ENCODE results near the gene PROX1. TPM values are rescaled to one million over a fixed set of nuclear protein-coding genes. Genes with fewer than 3 reads are reported as not detected.
A peak's percentile ranks its signal among the peaks of the same experiment; 100 is the strongest.

The PROX1 gene
- total and polyA plus RNA-seq, 7 donors: 0.40 to 20.6 (median 8.3) TPM

GRCh38 chr1:214028649-214029406 is 41.1 kb downstream of the PROX1 start:
- Histone ChIP-seq H3K4me1 (peaks cover 7% of the 10 kb centered on the region), H3K9me3 (no peaks in the 10 kb centered on the region), H3K27me3 (ENCODE audit: insufficient read depth in 3 of 3, low read length in 2 of 3) (peaks cover 0 to 5% (median 0%) of the 10 kb centered on the region in 3 donors), H3K4me3 (no peak overlapping the region), H3K36me3 (ENCODE audit: insufficient read depth in 1 of 2, low read depth in 1 of 2) (no peaks in the 10 kb centered on the region), H3K27ac (peak overlapping the region; percentile 79)
- no peak for ATAC-seq
- intact Hi-C loops (cut with DNase I): loop anchor here in 1 of 2 donors (5.0 kb wide), 1 partner anchor 42 kb away; the partner anchor contains the start of gene PROX1
- DNase-seq: no peak
- TF ChIP-seq CTCF (IDR thresholded peaks at IDR 0.05): no peak
- WGBS, 3 donors: 40 to 61% (median 45%) methylated on average over 9 of the region's 9 CpGs

GRCh38 chr1:214029796-214030195 is 42.0 kb downstream of the PROX1 start:
- H3K27ac ChIP-seq: peak overlapping the region; percentile 79
- TF ChIP-seq CTCF (IDR thresholded peaks at IDR 0.05): no peak
- intact Hi-C loops (cut with DNase I): loop anchor here in 1 of 2 donors (5.0 kb wide), 1 partner anchor 42 kb away; the partner anchor contains the start of gene PROX1
- H3K27me3 ChIP-seq (ENCODE audit: insufficient read depth in 3 of 3, low read length in 2 of 3): peaks cover 0 to 5% (median 0%) of the 10 kb centered on the region in 3 donors
- no peaks in the 10 kb centered on the region for H3K36me3 ChIP-seq (ENCODE audit: insufficient read depth in 1 of 2, low read depth in 1 of 2)
- DNase-seq: no peak
- WGBS, 3 donors: 21 to 29% (median 26%) methylated on average over 6 of the region's 6 CpGs
- H3K4me3 ChIP-seq: peak overlapping the region; percentile 33
- ATAC-seq: peak; percentile 83 to 92 (median 88)
- H3K4me1 ChIP-seq: peaks cover 7% of the 10 kb centered on the region
- H3K9me3 ChIP-seq: no peaks in the 10 kb centered on the region

GRCh38 chr1:214031267-214031650 is 43.5 kb downstream of the PROX1 start:
- WGBS, 3 donors: 26 to 31% (median 29%) methylated on average over 5 of the region's 5 CpGs
- TF ChIP-seq CTCF (IDR thresholded peaks at IDR 0.05): no peak
- intact Hi-C loops (cut with DNase I): no loop called here
- Histone ChIP-seq H3K4me3 (peak overlapping the region; percentile 17), H3K27ac (peak overlapping the region; percentile 79), H3K36me3 (ENCODE audit: insufficient read depth in 1 of 2, low read depth in 1 of 2) (no peaks in the 10 kb centered on the region), H3K9me3 (no peaks in the 10 kb centered on the region), H3K4me1 (peaks cover 7% of the 10 kb centered on the region), H3K27me3 (ENCODE audit: insufficient read depth in 3 of 3, low read length in 2 of 3) (peaks cover 0 to 5% (median 0%) of the 10 kb centered on the region in 3 donors)
- DNase-seq: no peak
- peak; percentile 33 to 57 (median 44) for ATAC-seq

GRCh38 chr1:214037468-214037867 is 49.7 kb downstream of the PROX1 start:
- Histone ChIP-seq H3K9me3 (no peaks in the 10 kb centered on the region), H3K27me3 (ENCODE audit: insufficient read depth in 3 of 3, low read length in 2 of 3) (no peaks in the 10 kb centered on the region), H3K27ac (no peak overlapping the region), H3K4me3 (no peak overlapping the region), H3K36me3 (ENCODE audit: insufficient read depth in 1 of 2, low read depth in 1 of 2) (no peaks in the 10 kb centered on the region), H3K4me1 (no peaks in the 10 kb centered on the region)
- DNase-seq (no peak), ATAC-seq (no peak)
- WGBS, 3 donors: 79 to 83% (median 81%) methylated on average over 8 of the region's 8 CpGs
- intact Hi-C loops (cut with DNase I): no loop called here
- no peak for TF ChIP-seq CTCF (IDR thresholded peaks at IDR 0.05)

Data from psoas muscle (tissue), 8 donors.